Measurements from ENCODE around the gene COL19A1.

Gene COL19A1

DNA sequence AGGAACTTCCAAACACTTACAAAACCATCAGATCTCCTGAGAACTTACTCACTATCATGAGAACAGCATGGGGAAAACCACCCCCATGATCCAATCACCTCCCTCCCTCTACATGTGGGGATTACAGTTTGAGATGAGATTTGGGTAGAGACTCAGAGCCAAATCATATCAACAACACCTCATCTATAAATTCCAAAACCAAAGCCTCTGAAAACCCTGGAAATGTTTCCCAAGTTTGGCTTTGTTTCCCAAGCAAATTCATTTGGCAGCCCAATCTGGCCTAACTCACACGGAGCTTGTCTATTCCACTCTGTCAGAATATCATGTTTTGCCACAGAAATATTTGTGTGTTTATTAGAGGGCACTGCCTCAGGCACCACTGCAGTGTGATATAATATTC lies 293.9 kb downstream of the COL19A1 start:
- no peak overlapping the region for H3K9ac ChIP-seq (ENCODE audit: low read length)
- 100% methylated on average over 1 of the region's 1 CpG for WGBS
- no peak overlapping the region for H2BK120ac ChIP-seq (ENCODE audit: low read depth, low read length)
- no peak overlapping the region for H2AFZ ChIP-seq (ENCODE audit: low read depth, low read length)
- no peak overlapping the region for H3K4me3 ChIP-seq (ENCODE audit: insufficient read depth in 1 of 2, low read depth in 1 of 2, low read length in 2 of 2)
- H3K27ac ChIP-seq (ENCODE audit: low read length, poor library complexity, severe bottlenecking), result no peak overlapping the region
- no peaks in the 10 kb centered on the region for H3K79me1 ChIP-seq (replicated peaks; ENCODE audit: low read length, poor library complexity, severe bottlenecking)
- H3K9me3 ChIP-seq (ENCODE audit: control insufficient read depth, low read length), result no peaks in the 10 kb centered on the region
- H3K27me3 ChIP-seq (ENCODE audit: control insufficient read depth in 1 of 2, insufficient read depth in 1 of 2, low read length in 2 of 2), result peaks cover 0 to 25% of the 10 kb centered on the region in 2 experiments
- no peaks in the 10 kb centered on the region for H3K4me1 ChIP-seq (ENCODE audit: control insufficient read depth, insufficient read depth, low read depth, low read length)
- no peak overlapping the region for H4K8ac ChIP-seq (ENCODE audit: low read length)
- no peak overlapping the region for H3K18ac ChIP-seq (ENCODE audit: low read depth in 1 of 2, low read length in 2 of 2)
- no peak overlapping the region for H3K23ac ChIP-seq (ENCODE audit: low read length in 2 of 2)
- no peak overlapping the region for H2BK15ac ChIP-seq (ENCODE audit: low read depth, poor library complexity, severe bottlenecking)
- no peak overlapping the region for H3K4me2 ChIP-seq (ENCODE audit: low read length, poor library complexity, severe bottlenecking)
- no peak overlapping the region for H4K91ac ChIP-seq (ENCODE audit: low read length)
- H2BK5ac ChIP-seq (ENCODE audit: low read depth, low read length, poor library complexity, severe bottlenecking), result no peak overlapping the region
- no peaks in the 10 kb centered on the region for H3K36me3 ChIP-seq (ENCODE audit: control insufficient read depth in 1 of 2, insufficient read depth in 2 of 2, low read depth in 1 of 2, low read length in 2 of 2)
- H3K14ac ChIP-seq (ENCODE audit: low read length in 2 of 2), result no peak overlapping the region
- no peak overlapping the region for H3K4ac ChIP-seq (ENCODE audit: low read depth in 1 of 2, low read length in 2 of 2)
- no peak overlapping the region for H2BK12ac ChIP-seq (ENCODE audit: low read length in 2 of 2)
- H2AK5ac ChIP-seq (ENCODE audit: low read length, severe bottlenecking), result no peak overlapping the region
- DNase-seq, result no peak

DNA sequence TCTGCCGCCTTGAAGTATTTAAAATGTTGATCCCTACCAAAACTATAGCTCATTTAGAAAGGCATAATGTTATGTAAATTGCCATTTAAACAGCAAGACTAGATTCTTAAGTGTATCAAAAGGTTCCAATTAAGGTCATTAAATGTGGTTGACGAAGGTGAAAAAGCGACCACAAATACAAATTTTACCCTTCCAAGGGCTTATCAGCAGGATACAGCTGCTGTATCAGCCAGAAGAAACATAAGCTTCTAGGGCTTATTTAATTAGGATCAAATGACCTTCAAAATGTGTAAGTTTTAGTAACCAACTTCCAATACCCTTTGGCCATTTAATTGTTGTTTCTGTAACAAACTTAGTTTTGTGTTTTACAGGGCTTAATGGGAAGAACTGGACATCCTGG lies 296.6 kb downstream of the COL19A1 start:
- Histone ChIP-seq H3K23ac (ENCODE audit: low read length in 2 of 2) (no peak overlapping the region), H2BK5ac (ENCODE audit: low read depth, low read length, poor library complexity, severe bottlenecking) (no peak overlapping the region), H3K9me3 (ENCODE audit: control insufficient read depth, low read length) (no peaks in the 10 kb centered on the region), H3K4me3 (ENCODE audit: insufficient read depth in 1 of 2, low read depth in 1 of 2, low read length in 2 of 2) (no peak overlapping the region), H3K9ac (ENCODE audit: low read length) (no peak overlapping the region), H3K36me3 (ENCODE audit: control insufficient read depth in 1 of 2, insufficient read depth in 2 of 2, low read depth in 1 of 2, low read length in 2 of 2) (no peaks in the 10 kb centered on the region), H3K4me1 (ENCODE audit: control insufficient read depth, insufficient read depth, low read depth, low read length) (no peaks in the 10 kb centered on the region), H2BK12ac (ENCODE audit: low read length in 2 of 2) (no peak overlapping the region), H3K27ac (ENCODE audit: low read length, poor library complexity, severe bottlenecking) (no peak overlapping the region), H3K18ac (ENCODE audit: low read depth in 1 of 2, low read length in 2 of 2) (no peak overlapping the region), H4K91ac (ENCODE audit: low read length) (no peak overlapping the region), H2AFZ (ENCODE audit: low read depth, low read length) (no peak overlapping the region), H3K4me2 (ENCODE audit: low read length, poor library complexity, severe bottlenecking) (no peak overlapping the region), H3K79me1 (replicated peaks; ENCODE audit: low read length, poor library complexity, severe bottlenecking) (no peaks in the 10 kb centered on the region), H2BK120ac (ENCODE audit: low read depth, low read length) (no peak overlapping the region), H3K4ac (ENCODE audit: low read depth in 1 of 2, low read length in 2 of 2) (no peak overlapping the region), H2BK15ac (ENCODE audit: low read depth, poor library complexity, severe bottlenecking) (no peak overlapping the region), H2AK5ac (ENCODE audit: low read length, severe bottlenecking) (no peak overlapping the region), H4K8ac (ENCODE audit: low read length) (no peak overlapping the region), H3K14ac (ENCODE audit: low read length in 2 of 2) (no peak overlapping the region), H3K27me3 (ENCODE audit: control insufficient read depth in 1 of 2, insufficient read depth in 1 of 2, low read length in 2 of 2) (peaks cover 0 to 33% of the 10 kb centered on the region in 2 experiments)
- 92% methylated on average over 2 of the region's 3 CpGs for WGBS
- no peak for DNase-seq

DNA sequence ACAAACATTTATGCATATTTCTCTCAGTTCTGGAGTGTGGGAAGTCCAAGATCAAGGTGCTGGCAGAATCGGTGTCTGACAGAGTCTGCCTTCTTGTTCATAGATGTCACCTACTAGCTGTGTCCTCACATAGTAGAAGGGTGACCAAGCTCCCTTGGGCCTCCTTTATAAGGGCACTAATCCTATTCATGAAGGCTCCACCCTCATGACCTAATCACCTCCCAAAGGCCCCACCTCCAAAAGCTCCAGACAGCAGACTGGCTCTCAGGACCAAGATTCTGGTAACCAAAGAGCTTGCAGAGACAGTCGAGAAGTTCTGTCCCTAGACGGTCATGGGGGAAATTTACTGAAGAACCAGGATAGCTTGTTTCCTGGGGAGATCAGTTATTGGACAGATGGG lies 297.4 kb downstream of the COL19A1 start:
- no peak overlapping the region for H3K23ac ChIP-seq (ENCODE audit: low read length in 2 of 2)
- H2BK120ac ChIP-seq (ENCODE audit: low read depth, low read length), result no peak overlapping the region
- H4K8ac ChIP-seq (ENCODE audit: low read length), result no peak overlapping the region
- H3K27ac ChIP-seq (ENCODE audit: low read length, poor library complexity, severe bottlenecking), result no peak overlapping the region
- no peak overlapping the region for H2BK5ac ChIP-seq (ENCODE audit: low read depth, low read length, poor library complexity, severe bottlenecking)
- H3K4me2 ChIP-seq (ENCODE audit: low read length, poor library complexity, severe bottlenecking), result no peak overlapping the region
- H2BK12ac ChIP-seq (ENCODE audit: low read length in 2 of 2), result no peak overlapping the region
- H3K4me3 ChIP-seq (ENCODE audit: insufficient read depth in 1 of 2, low read depth in 1 of 2, low read length in 2 of 2), result no peak overlapping the region
- no peak overlapping the region for H2BK15ac ChIP-seq (ENCODE audit: low read depth, poor library complexity, severe bottlenecking)
- no peak overlapping the region for H2AFZ ChIP-seq (ENCODE audit: low read depth, low read length)
- H3K4ac ChIP-seq (ENCODE audit: low read depth in 1 of 2, low read length in 2 of 2), result no peak overlapping the region
- no peaks in the 10 kb centered on the region for H3K4me1 ChIP-seq (ENCODE audit: control insufficient read depth, insufficient read depth, low read depth, low read length)
- no peaks in the 10 kb centered on the region for H3K79me1 ChIP-seq (replicated peaks; ENCODE audit: low read length, poor library complexity, severe bottlenecking)
- no peaks in the 10 kb centered on the region for H3K9me3 ChIP-seq (ENCODE audit: control insufficient read depth, low read length)
- WGBS, result over 99% methylated on average over 3 of the region's 3 CpGs
- H3K18ac ChIP-seq (ENCODE audit: low read depth in 1 of 2, low read length in 2 of 2), result no peak overlapping the region
- no peak for DNase-seq
- H3K36me3 ChIP-seq (ENCODE audit: control insufficient read depth in 1 of 2, insufficient read depth in 2 of 2, low read depth in 1 of 2, low read length in 2 of 2), result no peaks in the 10 kb centered on the region
- H3K9ac ChIP-seq (ENCODE audit: low read length), result no peak overlapping the region
- no peak overlapping the region for H2AK5ac ChIP-seq (ENCODE audit: low read length, severe bottlenecking)
- peaks cover 0 to 33% of the 10 kb centered on the region in 2 experiments for H3K27me3 ChIP-seq (ENCODE audit: control insufficient read depth in 1 of 2, insufficient read depth in 1 of 2, low read length in 2 of 2)
- H3K14ac ChIP-seq (ENCODE audit: low read length in 2 of 2), result no peak overlapping the region
- H4K91ac ChIP-seq (ENCODE audit: low read length), result no peak overlapping the region

DNA sequence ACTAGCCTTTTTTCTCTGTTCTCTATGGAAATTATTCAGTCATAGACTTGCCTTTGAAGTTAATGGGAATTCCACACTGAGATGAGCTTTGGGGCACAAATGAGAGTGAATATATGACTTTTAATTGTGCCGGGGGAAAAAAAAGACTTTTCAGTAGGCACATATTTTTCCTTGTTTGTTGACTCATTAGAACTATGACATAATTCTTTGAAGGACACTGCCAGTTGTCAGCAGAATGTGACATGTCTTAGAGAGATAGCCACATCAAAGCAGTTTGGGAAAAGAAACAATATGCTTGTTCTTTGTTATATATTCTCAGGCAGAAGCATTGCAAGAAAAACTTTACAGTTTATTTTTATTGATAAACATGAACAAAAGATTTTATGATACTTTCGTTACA lies 298.2 kb downstream of the COL19A1 start:
- no peaks in the 10 kb centered on the region for H3K36me3 ChIP-seq (ENCODE audit: control insufficient read depth in 1 of 2, insufficient read depth in 2 of 2, low read depth in 1 of 2, low read length in 2 of 2)
- no peak overlapping the region for H3K4ac ChIP-seq (ENCODE audit: low read depth in 1 of 2, low read length in 2 of 2)
- H2BK15ac ChIP-seq (ENCODE audit: low read depth, poor library complexity, severe bottlenecking), result no peak overlapping the region
- no peak overlapping the region for H2BK120ac ChIP-seq (ENCODE audit: low read depth, low read length)
- H4K8ac ChIP-seq (ENCODE audit: low read length), result no peak overlapping the region
- no peak overlapping the region for H2BK5ac ChIP-seq (ENCODE audit: low read depth, low read length, poor library complexity, severe bottlenecking)
- H3K18ac ChIP-seq (ENCODE audit: low read depth in 1 of 2, low read length in 2 of 2), result no peak overlapping the region
- no peak overlapping the region for H3K9ac ChIP-seq (ENCODE audit: low read length)
- H2AFZ ChIP-seq (ENCODE audit: low read depth, low read length), result no peak overlapping the region
- H2AK5ac ChIP-seq (ENCODE audit: low read length, severe bottlenecking), result no peak overlapping the region
- no peak overlapping the region for H2BK12ac ChIP-seq (ENCODE audit: low read length in 2 of 2)
- no peaks in the 10 kb centered on the region for H3K9me3 ChIP-seq (ENCODE audit: control insufficient read depth, low read length)
- DNase-seq, result no peak
- H3K4me2 ChIP-seq (ENCODE audit: low read length, poor library complexity, severe bottlenecking), result no peak overlapping the region
- H3K27me3 ChIP-seq (ENCODE audit: control insufficient read depth in 1 of 2, insufficient read depth in 1 of 2, low read length in 2 of 2), result peaks cover 0 to 33% of the 10 kb centered on the region in 2 experiments
- H3K79me1 ChIP-seq (replicated peaks; ENCODE audit: low read length, poor library complexity, severe bottlenecking), result no peaks in the 10 kb centered on the region
- no peak overlapping the region for H3K4me3 ChIP-seq (ENCODE audit: insufficient read depth in 1 of 2, low read depth in 1 of 2, low read length in 2 of 2)
- H4K91ac ChIP-seq (ENCODE audit: low read length), result no peak overlapping the region
- 100% methylated on average over 1 of the region's 2 CpGs for WGBS
- H3K14ac ChIP-seq (ENCODE audit: low read length in 2 of 2), result no peak overlapping the region
- no peak overlapping the region for H3K23ac ChIP-seq (ENCODE audit: low read length in 2 of 2)
- no peak overlapping the region for H3K27ac ChIP-seq (ENCODE audit: low read length, poor library complexity, severe bottlenecking)
- H3K4me1 ChIP-seq (ENCODE audit: control insufficient read depth, insufficient read depth, low read depth, low read length), result no peaks in the 10 kb centered on the region

All from mesenchymal stem cell (in vitro differentiated cells and primary cell).